ENCODE results near the gene BARD1.
"Not testable (repeated sequence)": the region's sequence is repeated elsewhere in the genome, so short reads cannot be mapped to it uniquely, and the experiment has no call there.

Gene BARD1

GRCh38 chr2:214808981-214809750, at the start of gene BARD1:
Gene BARD1 (minus strand): TSS chr2:214809683. CDS start chr2:214809569, 114 bp downstream.
- peak; percentile 10 for DNase-seq

GRCh38 chr2:214856137-214856536, 46.7 kb upstream of the BARD1 start:
- no peak for DNase-seq

- no peak for DNase-seq
Observed at GRCh38 chr2:214853906-214854305, 44.4 kb upstream of the BARD1 start.

GRCh38 chr2:214843823-214844222, 34.3 kb upstream of the BARD1 start:
- DNase-seq: no peak

GRCh38 chr2:214839464-214839863, 30.0 kb upstream of the BARD1 start:
- no peak for DNase-seq

GRCh38 chr2:214837466-214837865, 28.0 kb upstream of the BARD1 start:
- DNase-seq: no peak

GRCh38 chr2:214836568-214836967, 27.1 kb upstream of the BARD1 start:
- no peak for DNase-seq

- DNase-seq: no peak
Observed at GRCh38 chr2:214830794-214831346, 21.4 kb upstream of the BARD1 start.

- DNase-seq: no peak
Observed at GRCh38 chr2:214816008-214816533, 6.6 kb upstream of the BARD1 start.

- no peak for DNase-seq
Observed at GRCh38 chr2:214810671-214811070, 1.2 kb upstream of the BARD1 start.

GRCh38 chr2:214809751-214810564, 475 bp upstream of the BARD1 start:
- peak; percentile 99 for DNase-seq

- no peak for DNase-seq
Observed at GRCh38 chr2:214807653-214808052, 1.8 kb downstream of the BARD1 start.

- DNase-seq: no peak
Observed at GRCh38 chr2:214801768-214802397, 7.6 kb downstream of the BARD1 start.

- no peak for DNase-seq
Observed at GRCh38 chr2:214801068-214801467, 8.4 kb downstream of the BARD1 start.

- no peak for DNase-seq
Observed at GRCh38 chr2:214800180-214800579, 9.3 kb downstream of the BARD1 start.

GRCh38 chr2:214796911-214797310, 12.6 kb downstream of the BARD1 start:
- DNase-seq: no peak

GRCh38 chr2:214783181-214783580, 26.3 kb downstream of the BARD1 start:
- DNase-seq: not testable (repeated sequence)

- no peak for DNase-seq
Observed at GRCh38 chr2:214782671-214783070, 26.8 kb downstream of the BARD1 start.

GRCh38 chr2:214781226-214781625, 28.3 kb downstream of the BARD1 start:
- DNase-seq: no peak

- no peak for DNase-seq
Observed at GRCh38 chr2:214775971-214776370, 33.5 kb downstream of the BARD1 start.

- no peak for DNase-seq
Observed at GRCh38 chr2:214774108-214774507, 35.4 kb downstream of the BARD1 start.

- DNase-seq: no peak
Observed at GRCh38 chr2:214772443-214773015, 37.0 kb downstream of the BARD1 start.

- DNase-seq: no peak
Observed at GRCh38 chr2:214765180-214765579, 44.3 kb downstream of the BARD1 start.
